ENCODE data around the gene UGGT2. TPM values are rescaled to one million over a fixed set of nuclear protein-coding genes. Genes with fewer than 3 reads are reported as not detected.
A peak's percentile ranks its signal among the peaks of the same experiment; 100 is the strongest.

Gene UGGT2
- total RNA-seq, 3 donors from 2014 or later (not counting 1 experiment from before 2014, with no cell fraction given) = 0.63 to 1.4 (median 1.3) TPM

- DNase-seq = no peak
- peak in 1 of 3 donors; percentile 35 for ATAC-seq
- H3K4me3 Mint-ChIP-seq = no peak overlapping the region
- no peak overlapping the region for H3K27ac Mint-ChIP-seq
- peaks cover 6 to 7% of the 10 kb centered on the region in 2 donors for H3K9me3 Mint-ChIP-seq
- TF ChIP-seq CTCF (IDR thresholded peaks at IDR 0.05) = no peak
- no peaks in the 10 kb centered on the region for H3K27me3 ChIP-seq (ENCODE audit: control insufficient read depth, insufficient read depth, low read length)
- no peaks in the 10 kb centered on the region for H3K27me3 Mint-ChIP-seq (ENCODE audit: low read depth in 2 of 2)
- no peaks in the 10 kb centered on the region for H3K4me1 ChIP-seq (ENCODE audit: control insufficient read depth, insufficient read depth, low read length)
- WGBS (ENCODE audit: insufficient coverage) = 94% methylated on average over 12 of the region's 12 CpGs
- no peaks in the 10 kb centered on the region for H3K36me3 ChIP-seq (ENCODE audit: control insufficient read depth, insufficient read depth, low read length)
- no peaks in the 10 kb centered on the region for H3K4me1 Mint-ChIP-seq
- intact Hi-C loops (cut with micrococcal nuclease) = no loop called here
- peaks cover 9% of the 10 kb centered on the region for H3K9me3 ChIP-seq (ENCODE audit: control insufficient read depth, insufficient read depth, low read length)
- no peak overlapping the region for H3K4me3 ChIP-seq (ENCODE audit: low read length)
- no peak overlapping the region for H3K27ac ChIP-seq (ENCODE audit: low read length)
- no peaks in the 10 kb centered on the region for H3K36me3 Mint-ChIP-seq
Measured at GRCh38 chr13:96033220-96034015, 19.8 kb downstream of the UGGT2 start.

- Histone ChIP-seq H3K27me3 (ENCODE audit: control insufficient read depth, insufficient read depth, low read length) (no peaks in the 10 kb centered on the region), H3K27ac (ENCODE audit: low read length) (no peak overlapping the region), H3K36me3 (ENCODE audit: control insufficient read depth, insufficient read depth, low read length) (no peaks in the 10 kb centered on the region), H3K4me1 (ENCODE audit: control insufficient read depth, insufficient read depth, low read length) (no peaks in the 10 kb centered on the region), H3K9me3 (ENCODE audit: control insufficient read depth, insufficient read depth, low read length) (peaks cover 9% of the 10 kb centered on the region), H3K4me3 (ENCODE audit: low read length) (no peak overlapping the region)
- H3K36me3 Mint-ChIP-seq = no peaks in the 10 kb centered on the region
- ATAC-seq = no peak
- DNase-seq = no peak
- H3K9me3 Mint-ChIP-seq = peaks cover 6 to 7% of the 10 kb centered on the region in 2 donors
- no peak overlapping the region for H3K4me3 Mint-ChIP-seq
- no peaks in the 10 kb centered on the region for H3K4me1 Mint-ChIP-seq
- no peak overlapping the region for H3K27ac Mint-ChIP-seq
- intact Hi-C loops (cut with micrococcal nuclease) = no loop called here
- TF ChIP-seq CTCF (IDR thresholded peaks at IDR 0.05) = no peak
- H3K27me3 Mint-ChIP-seq (ENCODE audit: low read depth in 2 of 2) = no peaks in the 10 kb centered on the region
- 83% methylated on average over 2 of the region's 2 CpGs for WGBS (ENCODE audit: insufficient coverage)
Measured at GRCh38 chr13:96032717-96033116, 20.5 kb downstream of the UGGT2 start.

- peaks cover 5 to 6% of the 10 kb centered on the region in 2 donors for H3K9me3 Mint-ChIP-seq
- H3K4me3 Mint-ChIP-seq = no peak overlapping the region
- 95% methylated on average over 7 of the region's 7 CpGs for WGBS (ENCODE audit: insufficient coverage)
- DNase-seq (no peak), ATAC-seq (no peak)
- no peak for TF ChIP-seq CTCF (IDR thresholded peaks at IDR 0.05)
- H3K27ac Mint-ChIP-seq = no peak overlapping the region
- intact Hi-C loops (cut with micrococcal nuclease) = no loop called here
- no peak overlapping the region for H3K27ac ChIP-seq (ENCODE audit: low read length)
- no peaks in the 10 kb centered on the region for H3K27me3 ChIP-seq (ENCODE audit: control insufficient read depth, insufficient read depth, low read length)
- no peaks in the 10 kb centered on the region for H3K36me3 ChIP-seq (ENCODE audit: control insufficient read depth, insufficient read depth, low read length)
- H3K9me3 ChIP-seq (ENCODE audit: control insufficient read depth, insufficient read depth, low read length) = peaks cover 6% of the 10 kb centered on the region
- no peaks in the 10 kb centered on the region for H3K4me1 Mint-ChIP-seq
- no peaks in the 10 kb centered on the region for H3K36me3 Mint-ChIP-seq
- no peak overlapping the region for H3K4me3 ChIP-seq (ENCODE audit: low read length)
- H3K4me1 ChIP-seq (ENCODE audit: control insufficient read depth, insufficient read depth, low read length) = no peaks in the 10 kb centered on the region
- no peaks in the 10 kb centered on the region for H3K27me3 Mint-ChIP-seq (ENCODE audit: low read depth in 2 of 2)
Measured at GRCh38 chr13:96029002-96029401, 24.2 kb downstream of the UGGT2 start.

- WGBS (ENCODE audit: insufficient coverage) = no CpG with 5 or more reads among the region's 2 CpGs
Measured at GRCh38 chr13:96027496-96027895, 25.7 kb downstream of the UGGT2 start.

More at GRCh38 chr13:96027496-96027895, 25.7 kb downstream of the UGGT2 start:
- H3K9me3 ChIP-seq (ENCODE audit: control insufficient read depth, insufficient read depth, low read length) = no peaks in the 10 kb centered on the region
- H3K27ac ChIP-seq (ENCODE audit: low read length) = no peak overlapping the region
- H3K36me3 ChIP-seq (ENCODE audit: control insufficient read depth, insufficient read depth, low read length) = no peaks in the 10 kb centered on the region
- no peaks in the 10 kb centered on the region for H3K36me3 Mint-ChIP-seq
- ATAC-seq (no peak), DNase-seq (no peak)
- no peak overlapping the region for H3K4me3 ChIP-seq (ENCODE audit: low read length)
- H3K4me1 ChIP-seq (ENCODE audit: control insufficient read depth, insufficient read depth, low read length) = no peaks in the 10 kb centered on the region
- no peaks in the 10 kb centered on the region for H3K4me1 Mint-ChIP-seq
- H3K27me3 ChIP-seq (ENCODE audit: control insufficient read depth, insufficient read depth, low read length) = no peaks in the 10 kb centered on the region
- intact Hi-C loops (cut with micrococcal nuclease) = no loop called here
- no peak overlapping the region for H3K27ac Mint-ChIP-seq
- TF ChIP-seq CTCF (IDR thresholded peaks at IDR 0.05) = no peak
- H3K27me3 Mint-ChIP-seq (ENCODE audit: low read depth in 2 of 2) = no peaks in the 10 kb centered on the region
- no peak overlapping the region for H3K4me3 Mint-ChIP-seq
- peaks cover under 1 to 3% of the 10 kb centered on the region in 2 donors for H3K9me3 Mint-ChIP-seq
